Measurements from ENCODE around the gene MAP2K7.
"Not testable (repeated sequence)": the region's sequence is repeated elsewhere in the genome, so short reads cannot be mapped to it uniquely, and the experiment has no call there.

The MAP2K7 gene

GRCh38 chr19:7917267-7918061 is 13.8 kb downstream of the MAP2K7 start:
- ATAC-seq (ENCODE audit: insufficient read depth, low read depth) (no peak), DNase-seq (no peak)
- TF ChIP-seq CTCF (IDR thresholded peaks at IDR 0.05; ENCODE audit: borderline replicate concordance, extremely low read depth, low read length, poor library complexity, severe bottlenecking) (peak; percentile 19), EZH2 (IDR thresholded peaks at IDR 0.05; ENCODE audit: borderline replicate concordance, low read depth, low read length, severe bottlenecking) (no peak)
- Histone ChIP-seq H4K20me1 (ENCODE audit: insufficient read depth, low read length) (peaks cover 26% of the 10 kb centered on the region), H3K9ac (ENCODE audit: low read depth, low read length) (no peak overlapping the region), H3K79me2 (ENCODE audit: insufficient read depth, low read length) (no peaks in the 10 kb centered on the region), H3K9me3 (ENCODE audit: insufficient read depth, low read length, severe bottlenecking) (no peaks in the 10 kb centered on the region), H3K36me3 (ENCODE audit: insufficient read depth, low read length) (peaks cover 19% of the 10 kb centered on the region), H3K27me3 (ENCODE audit: insufficient read depth, low read length, poor library complexity) (peaks cover 12% of the 10 kb centered on the region), H3K4me2 (ENCODE audit: insufficient read depth, low read length) (no peak overlapping the region), H3K4me1 (ENCODE audit: insufficient read depth, low read length) (peaks cover 33% of the 10 kb centered on the region), H2AFZ (ENCODE audit: low read depth, low read length) (no peak overlapping the region), H3K27ac (ENCODE audit: low read length) (no peak overlapping the region), H3K4me3 (ENCODE audit: low read depth in 1 of 2, low read length in 2 of 2) (no peak overlapping the region)

DNA sequence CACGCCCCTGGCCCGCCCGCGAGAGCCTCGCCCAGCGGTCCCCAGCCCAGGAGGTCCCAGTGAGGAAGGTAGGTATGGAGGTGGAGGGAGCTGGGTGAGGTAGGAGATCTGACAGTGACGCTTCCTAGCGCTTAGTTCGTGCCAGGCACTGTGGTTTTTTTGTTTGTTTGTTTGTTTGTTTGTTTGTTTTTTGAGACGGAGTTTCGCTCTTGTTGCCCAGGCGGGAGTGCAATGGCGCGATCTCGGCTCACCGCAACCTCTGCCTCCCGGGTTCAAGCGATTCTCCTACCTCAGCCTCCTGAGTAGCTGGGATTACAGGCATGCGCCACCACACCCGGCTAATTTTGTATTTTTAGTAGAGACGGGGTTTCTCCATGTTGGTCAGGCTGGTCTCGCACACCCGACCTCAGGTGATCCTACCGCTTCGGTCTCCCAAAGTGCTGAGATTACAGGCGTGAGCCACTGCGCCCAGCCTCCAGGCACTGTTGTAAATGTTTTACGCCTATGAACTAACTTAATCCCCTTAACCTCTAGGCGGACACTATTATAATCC is 14.5 kb downstream of the MAP2K7 start:
- H3K79me2 ChIP-seq (ENCODE audit: insufficient read depth, low read length); H2AFZ ChIP-seq (ENCODE audit: low read depth, low read length); DNase-seq; ATAC-seq (ENCODE audit: insufficient read depth, low read depth); H3K4me3 ChIP-seq (ENCODE audit: low read depth in 1 of 2, low read length in 2 of 2); H3K4me2 ChIP-seq (ENCODE audit: insufficient read depth, low read length); H3K9ac ChIP-seq (ENCODE audit: low read depth, low read length); H3K9me3 ChIP-seq (ENCODE audit: insufficient read depth, low read length, severe bottlenecking); H3K27ac ChIP-seq (ENCODE audit: low read length): not testable (repeated sequence)
- Histone ChIP-seq H3K27me3 (ENCODE audit: insufficient read depth, low read length, poor library complexity) (peaks cover 12% of the 10 kb centered on the region), H3K4me1 (ENCODE audit: insufficient read depth, low read length) (peaks cover 34% of the 10 kb centered on the region), H3K36me3 (ENCODE audit: insufficient read depth, low read length) (peaks cover 19% of the 10 kb centered on the region), H4K20me1 (ENCODE audit: insufficient read depth, low read length) (peaks cover 26% of the 10 kb centered on the region)

GRCh38 chr19:7918615-7919421 is 15.1 kb downstream of the MAP2K7 start:
- TF ChIP-seq CTCF (IDR thresholded peaks at IDR 0.05; ENCODE audit: borderline replicate concordance, extremely low read depth, low read length, poor library complexity, severe bottlenecking) (no peak), EZH2 (IDR thresholded peaks at IDR 0.05; ENCODE audit: borderline replicate concordance, low read depth, low read length, severe bottlenecking) (no peak)
- H3K4me2 ChIP-seq (ENCODE audit: insufficient read depth, low read length): peak overlapping the region; percentile 100
- H2AFZ ChIP-seq (ENCODE audit: low read depth, low read length): no peak overlapping the region

More at GRCh38 chr19:7918615-7919421, 15.1 kb downstream of the MAP2K7 start:
- Histone ChIP-seq H3K36me3 (ENCODE audit: insufficient read depth, low read length) (peaks cover 19% of the 10 kb centered on the region), H3K27me3 (ENCODE audit: insufficient read depth, low read length, poor library complexity) (peaks cover 12% of the 10 kb centered on the region), H3K4me1 (ENCODE audit: insufficient read depth, low read length) (peaks cover 34% of the 10 kb centered on the region), H3K79me2 (ENCODE audit: insufficient read depth, low read length) (0 out of 2 replicates have a peak, but pooled peaks cover 2% of the 10 kb centered on the region), H3K27ac (ENCODE audit: low read length) (no peak overlapping the region), H3K9ac (ENCODE audit: low read depth, low read length) (peak overlapping the region; percentile 79), H3K4me3 (ENCODE audit: low read depth in 1 of 2, low read length in 2 of 2) (no peak overlapping the region; a peak in 1 of 4 replicates), H3K9me3 (ENCODE audit: insufficient read depth, low read length, severe bottlenecking) (no peaks in the 10 kb centered on the region), H4K20me1 (ENCODE audit: insufficient read depth, low read length) (peaks cover 33% of the 10 kb centered on the region)
- no peak for ATAC-seq (ENCODE audit: insufficient read depth, low read depth)
- no peak for DNase-seq

Measured in DND-41 (cell line).